Right atrium auricular region (tissue), 2 donors: ENCODE data around the gene CAMTA1. TPM values are rescaled to one million over a fixed set of nuclear protein-coding genes. Genes with fewer than 3 reads are reported as not detected.

Source experiments
- DNase-seq: peaks from one replicate; pipeline ENCODE4 v3.0.0-alpha.2; 2019; ENCODE audit warnings: low spot score
- H3K27ac ChIP-seq, 2 donors: fragments of 200-600 bp; sonication (generic); 1 replicate in 1 of 2; 2 replicates in 1 of 2; pipeline ENCODE4 v1.5.1; 2016 to 2019
- H3K27me3 ChIP-seq, 2 donors: fragments of 200-600 bp; sonication (generic); one replicate each; pipeline versions ENCODE4 v1.5.1 to v1.6.0; 2017 to 2019
- H3K36me3 ChIP-seq: fragments of 200-600 bp; sonication (generic); one replicate; pipeline ENCODE4 v1.5.1; 2016
- H3K4me1 ChIP-seq, 2 donors: fragments of 200-600 bp; sonication (generic); one replicate each; pipeline versions ENCODE4 v1.5.1 to v1.6.0; 2017 to 2019
- H3K4me3 ChIP-seq, 2 donors: fragments of 200-600 bp; sonication (generic); 1 replicate in 1 of 2; 2 replicates in 1 of 2; pipeline ENCODE4 v1.5.1; 2017 to 2019; ENCODE audit warnings: mild to moderate bottlenecking in 1 of 2, moderate library complexity in 1 of 2
- H3K9me3 ChIP-seq, 2 donors: fragments of 200-600 bp; sonication (generic); one replicate each; pipeline ENCODE4 v1.5.1; 2019
- CTCF ChIP-seq, 2 donors: fragments of 200-600 bp; sonication (generic); IDR thresholded peaks; one replicate each; pipeline ENCODE4 v1.5.1; 2019; ENCODE audit warnings: antibody characterized with exemption in 2 of 2
- total RNA-seq, 2 donors: library from RNA; depleted of rRNA; stranded (reverse); fragments of >200 nt; gene quantifications; one replicate each; pipeline ENCODE4 v1.1.0, GENCODE V29; 2016

CAMTA1 gene
- total RNA-seq, 2 donors from 2014 or later, result 132 to 190 TPM

GRCh38 chr1:7454895-7455784 lies 669.9 kb downstream of the CAMTA1 start:
- no peak overlapping the region for H3K27ac ChIP-seq
- no peaks in the 10 kb centered on the region for H3K27me3 ChIP-seq
- H3K4me3 ChIP-seq, result no peak overlapping the region
- no peak for TF ChIP-seq CTCF (IDR thresholded peaks at IDR 0.05)
- no peak for DNase-seq
- H3K9me3 ChIP-seq, result no peaks in the 10 kb centered on the region
- peaks cover 0 to 10% of the 10 kb centered on the region in 2 donors for H3K4me1 ChIP-seq
- no peaks in the 10 kb centered on the region for H3K36me3 ChIP-seq

- Histone ChIP-seq H3K27ac (no peak overlapping the region), H3K36me3 (no peaks in the 10 kb centered on the region), H3K4me3 (no peak overlapping the region), H3K27me3 (no peaks in the 10 kb centered on the region), H3K4me1 (peaks cover 0 to 10% of the 10 kb centered on the region in 2 donors), H3K9me3 (no peaks in the 10 kb centered on the region)
- DNase-seq, result no peak
- TF ChIP-seq CTCF (IDR thresholded peaks at IDR 0.05), result no peak
Measured at GRCh38 chr1:7455796-7456721, 670.8 kb downstream of the CAMTA1 start.

- H3K9me3 ChIP-seq, result no peaks in the 10 kb centered on the region
- H3K27me3 ChIP-seq, result no peaks in the 10 kb centered on the region
- H3K4me3 ChIP-seq, result no peak overlapping the region
- DNase-seq, result no peak
- peaks cover 0 to 10% of the 10 kb centered on the region in 2 donors for H3K4me1 ChIP-seq
- no peaks in the 10 kb centered on the region for H3K36me3 ChIP-seq
- no peak for TF ChIP-seq CTCF (IDR thresholded peaks at IDR 0.05)
- H3K27ac ChIP-seq, result no peak overlapping the region
Measured at GRCh38 chr1:7456722-7457082, 671.4 kb downstream of the CAMTA1 start.

GRCh38 chr1:7457811-7458210 lies 672.6 kb downstream of the CAMTA1 start:
- no peak for TF ChIP-seq CTCF (IDR thresholded peaks at IDR 0.05)
- Histone ChIP-seq H3K27me3 (no peaks in the 10 kb centered on the region), H3K27ac (no peak overlapping the region), H3K4me3 (no peak overlapping the region), H3K4me1 (peaks cover 0 to 10% of the 10 kb centered on the region in 2 donors), H3K36me3 (no peaks in the 10 kb centered on the region), H3K9me3 (no peaks in the 10 kb centered on the region)
- DNase-seq, result no peak

- Histone ChIP-seq H3K27ac (no peak overlapping the region), H3K4me3 (no peak overlapping the region), H3K4me1 (peaks cover 0 to 10% of the 10 kb centered on the region in 2 donors), H3K27me3 (no peaks in the 10 kb centered on the region), H3K9me3 (no peaks in the 10 kb centered on the region), H3K36me3 (no peaks in the 10 kb centered on the region)
- no peak for TF ChIP-seq CTCF (IDR thresholded peaks at IDR 0.05)
- DNase-seq, result no peak
Measured at GRCh38 chr1:7458946-7459345, 673.7 kb downstream of the CAMTA1 start.
